Stomach (tissue), 9 donors: ENCODE data around the gene TAF4. TPM values are rescaled to one million over a fixed set of nuclear protein-coding genes. Genes with fewer than 3 reads are reported as not detected.

ENCODE experiments used
- DNase-seq, 2 donors: peaks; one replicate each; pipeline versions ENCODE4 v3.0.0 to v3.0.0-alpha.2; 2013 to 2019
- H3K27ac ChIP-seq, 5 donors: fragments of 200-600 bp in 4 of 5; sonication (generic) in 4 of 5; one replicate each; pipeline ENCODE4 v1.5.1; 2013 to 2019; ENCODE audit warnings: mild to moderate bottlenecking in 1 of 5, moderate library complexity in 1 of 5
- H3K27me3 ChIP-seq, 3 donors: fragments of 200-600 bp; sonication (generic); one replicate each; pipeline ENCODE4 v1.5.1; 2017 to 2019; ENCODE audit warnings: mixed run types in 1 of 3
- H3K36me3 ChIP-seq, 4 donors: fragments of 200-600 bp; sonication (generic); 1 replicate in 3 of 4; 2 replicates in 1 of 4; pipeline ENCODE4 v1.5.1; 2016 to 2019
- H3K4me1 ChIP-seq, 4 donors: fragments of 200-600 bp; sonication (generic); one replicate each; pipeline ENCODE4 v1.5.1; 2016 to 2019
- H3K4me3 ChIP-seq, 4 donors: fragments of 200-600 bp; sonication (generic) in 3 of 4; one replicate each; pipeline ENCODE4 v1.5.1; 2016 to 2019; ENCODE audit warnings: mild to moderate bottlenecking in 1 of 4
- H3K9me3 ChIP-seq, 4 donors: fragments of 200-600 bp; sonication (generic); one replicate each; pipeline ENCODE4 v1.5.1; 2016 to 2019
- EP300 ChIP-seq: sonication (generic); formaldehyde crosslinking; IDR thresholded peaks from one replicate; pipeline ENCODE4 v1.6.1; 2017; ENCODE audit warnings: antibody characterized with exemption
- POLR2A ChIP-seq, 4 donors: fragments of 450-650 bp; IDR thresholded peaks; one replicate each; pipeline ENCODE4 v1.6.1; 2016; ENCODE audit warnings: antibody characterized with exemption in 4 of 4, control low read depth in 2 of 4, mild to moderate bottlenecking in 1 of 4, moderate library complexity in 1 of 4
- POLR2AphosphoS5 ChIP-seq, 3 donors: sonication (generic); formaldehyde crosslinking; IDR thresholded peaks; one replicate each; pipeline ENCODE4 v1.6.1; 2016; ENCODE audit warnings: antibody characterized with exemption in 3 of 3
- WGBS, 5 donors: extraction: QIAGEN DNeasy Blood & Tissue Kit in 3 of 5; methylation state at CpG; one replicate each; pipeline versions ENCODE4 v1.1.5 to v1.1.7; 2013 to 2018; 5-methylcytosine and 5-hydroxymethylcytosine counted together
- intact Hi-C: fragments of 100-400 bp; cut with DNase I; formaldehyde crosslinking; loops from one replicate; pipeline ENCODE4 v1.15.1; 2023; ENCODE audit warnings: low total_unique reads
- polyA plus RNA-seq, 3 donors: library from polyadenylated mRNA; stranded (reverse); fragments of 200-250 nt; gene quantifications; one replicate each; pipeline ENCODE4 v1.2.3, GENCODE V29; 2013
- total RNA-seq, 5 donors: library from RNA; depleted of rRNA; stranded (reverse); fragments of >200 nt; gene quantifications; one replicate each; pipeline versions ENCODE4 v1.1.0 to v1.2.3, GENCODE V29; 2014 to 2016
- TF ChIP-seq, protein P1 (sequence below), 7 experiments: fragments of 450-650 bp in 4 of 7; fragments of 200-600 bp in 3 of 7; sonication (generic) in 3 of 7; IDR thresholded peaks; one replicate each; pipeline ENCODE4 v1.5.1; 2016 to 2019; ENCODE audit warnings: antibody characterized with exemption in 7 of 7, control low read depth in 2 of 7, mild to moderate bottlenecking in 1 of 7
- donor health status: healthy with polysubstance abuse.
- donor health status: Bipolar disorder and iron deficiency.
- donor health status: healthy.

The TAF4 gene
- total and polyA plus RNA-seq, 8 donors = 3.2 to 33.9 (median 11.2) TPM

DNA sequence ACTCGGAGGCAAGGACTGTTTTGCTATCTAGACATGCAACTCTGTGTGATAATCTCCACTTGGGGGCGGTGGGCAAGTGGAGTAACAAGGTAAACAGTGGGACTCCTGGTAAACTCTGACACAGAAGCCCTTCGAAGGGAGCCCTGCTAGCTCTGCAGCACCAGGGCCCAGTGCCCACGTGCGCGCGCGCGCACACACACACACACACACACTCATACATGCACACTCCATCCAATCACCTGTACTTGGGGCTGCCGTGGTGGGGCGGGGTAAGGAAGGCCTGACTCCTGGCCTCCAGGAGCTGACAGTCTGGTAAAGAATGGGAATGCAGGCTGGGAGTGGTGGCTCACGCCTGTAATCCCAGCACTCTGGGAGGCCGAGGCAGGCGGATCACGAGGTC is 36.4 kb downstream of the TAF4 start:
- TF ChIP-seq POLR2AphosphoS5 (IDR thresholded peaks at IDR 0.05) = no peak
- no peak for TF ChIP-seq EP300
- DNase-seq = no peak
- no peak overlapping the region for H3K4me3 ChIP-seq
- H3K9me3 ChIP-seq = no peaks in the 10 kb centered on the region
- H3K27me3 ChIP-seq = no peaks in the 10 kb centered on the region
- no peaks in the 10 kb centered on the region for H3K36me3 ChIP-seq
- H3K27ac ChIP-seq = no peak overlapping the region
- intact Hi-C loops = no loop called here
- 85 to 91% (median 85%) methylated on average over 15 of the region's 15 CpGs for WGBS, 5 donors
- H3K4me1 ChIP-seq = peaks cover 13 to 66% (median 46%) of the 10 kb centered on the region in 4 donors

GRCh38 chr20:62028384-62028783 is 37.3 kb downstream of the TAF4 start:
- TF ChIP-seq, protein P1, sequence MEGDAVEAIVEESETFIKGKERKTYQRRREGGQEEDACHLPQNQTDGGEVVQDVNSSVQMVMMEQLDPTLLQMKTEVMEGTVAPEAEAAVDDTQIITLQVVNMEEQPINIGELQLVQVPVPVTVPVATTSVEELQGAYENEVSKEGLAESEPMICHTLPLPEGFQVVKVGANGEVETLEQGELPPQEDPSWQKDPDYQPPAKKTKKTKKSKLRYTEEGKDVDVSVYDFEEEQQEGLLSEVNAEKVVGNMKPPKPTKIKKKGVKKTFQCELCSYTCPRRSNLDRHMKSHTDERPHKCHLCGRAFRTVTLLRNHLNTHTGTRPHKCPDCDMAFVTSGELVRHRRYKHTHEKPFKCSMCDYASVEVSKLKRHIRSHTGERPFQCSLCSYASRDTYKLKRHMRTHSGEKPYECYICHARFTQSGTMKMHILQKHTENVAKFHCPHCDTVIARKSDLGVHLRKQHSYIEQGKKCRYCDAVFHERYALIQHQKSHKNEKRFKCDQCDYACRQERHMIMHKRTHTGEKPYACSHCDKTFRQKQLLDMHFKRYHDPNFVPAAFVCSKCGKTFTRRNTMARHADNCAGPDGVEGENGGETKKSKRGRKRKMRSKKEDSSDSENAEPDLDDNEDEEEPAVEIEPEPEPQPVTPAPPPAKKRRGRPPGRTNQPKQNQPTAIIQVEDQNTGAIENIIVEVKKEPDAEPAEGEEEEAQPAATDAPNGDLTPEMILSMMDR (IDR thresholded peaks at IDR 0.05) = no peak
- TF ChIP-seq POLR2AphosphoS5 (IDR thresholded peaks at IDR 0.05) = no peak
- no peak for TF ChIP-seq EP300
- TF ChIP-seq POLR2A (IDR thresholded peaks at IDR 0.05) = no peak
- H3K4me1 ChIP-seq = peaks cover 13 to 66% (median 46%) of the 10 kb centered on the region in 4 donors
- no peaks in the 10 kb centered on the region for H3K27me3 ChIP-seq
- DNase-seq = no peak
- no peak overlapping the region for H3K4me3 ChIP-seq
- WGBS, 5 donors = 87 to 93% (median 92%) methylated on average over 14 of the region's 14 CpGs
- H3K27ac ChIP-seq = no peak overlapping the region
- no peaks in the 10 kb centered on the region for H3K9me3 ChIP-seq
- H3K36me3 ChIP-seq = no peaks in the 10 kb centered on the region
- intact Hi-C loops = no loop called here

DNA sequence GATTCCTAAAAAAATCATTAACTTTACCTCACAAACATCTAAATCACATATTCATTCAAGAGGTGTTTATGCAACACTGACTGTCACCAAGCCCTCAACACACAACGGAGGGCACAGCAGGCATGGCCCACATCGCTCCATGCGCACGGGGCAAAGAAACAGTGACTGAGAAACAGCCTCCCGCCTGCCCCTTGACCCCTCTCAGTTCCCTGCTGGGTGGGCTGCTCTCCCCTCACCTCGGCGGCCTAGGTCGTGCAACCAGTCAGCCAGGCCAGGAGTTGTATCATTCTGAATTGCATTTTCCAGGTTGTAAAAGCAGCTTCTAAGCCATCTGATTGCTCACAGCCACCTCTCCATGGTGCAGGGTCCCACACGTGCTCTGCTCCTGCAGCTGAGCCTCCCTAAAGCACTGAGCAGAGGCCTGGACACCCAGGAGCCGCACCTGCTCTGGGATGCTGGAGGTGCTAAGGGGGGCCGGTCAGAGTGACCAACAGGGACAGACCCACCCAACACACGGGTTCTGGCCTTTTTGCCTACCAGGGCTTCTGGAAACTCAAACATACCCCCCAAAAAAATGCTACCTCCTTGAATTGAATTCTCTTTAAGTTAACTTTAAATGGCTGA is 37.9 kb downstream of the TAF4 start:
- WGBS, 5 donors = 85 to 90% (median 87%) methylated on average over 11 to 12 of the region's 12 CpGs
- TF ChIP-seq, protein P1 (IDR thresholded peaks at IDR 0.05) = no peak
- TF ChIP-seq EP300 = no peak
- no peak for TF ChIP-seq POLR2AphosphoS5 (IDR thresholded peaks at IDR 0.05)
- TF ChIP-seq POLR2A (IDR thresholded peaks at IDR 0.05) = no peak
- no peak overlapping the region for H3K4me3 ChIP-seq
- no peak for DNase-seq
- no peak overlapping the region for H3K27ac ChIP-seq
- no peaks in the 10 kb centered on the region for H3K27me3 ChIP-seq
- H3K4me1 ChIP-seq = peaks cover 13 to 61% (median 45%) of the 10 kb centered on the region in 4 donors
- no peaks in the 10 kb centered on the region for H3K9me3 ChIP-seq
- H3K36me3 ChIP-seq = no peaks in the 10 kb centered on the region
- intact Hi-C loops = no loop called here

DNA sequence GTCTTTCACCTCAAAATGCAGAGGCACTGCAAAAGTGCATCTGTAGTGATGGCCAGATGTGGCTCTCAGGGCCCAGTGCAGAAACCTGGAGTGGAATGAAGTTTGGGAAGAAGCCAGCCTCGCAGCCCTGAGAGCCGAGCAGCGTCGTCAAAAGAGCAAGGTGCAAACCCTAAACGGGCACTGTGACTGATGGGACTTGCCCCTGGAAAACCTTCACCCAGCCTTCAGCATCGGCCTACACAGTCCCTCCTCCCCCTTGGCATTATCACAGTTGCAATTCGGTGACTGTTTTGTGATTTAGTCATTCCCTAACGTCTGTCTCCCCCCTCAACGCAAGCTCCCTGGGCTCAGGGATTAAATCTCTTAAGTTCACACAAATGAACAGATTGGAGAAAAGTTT is 38.6 kb downstream of the TAF4 start:
- TF ChIP-seq EP300 (no peak), POLR2A (IDR thresholded peaks at IDR 0.05) (no peak), POLR2AphosphoS5 (IDR thresholded peaks at IDR 0.05) (no peak)
- TF ChIP-seq, protein P1 (IDR thresholded peaks at IDR 0.05) = no peak
- 49 to 75% (median 66%) methylated on average over 9 of the region's 9 CpGs for WGBS, 5 donors
- intact Hi-C loops = no loop called here

DNA sequence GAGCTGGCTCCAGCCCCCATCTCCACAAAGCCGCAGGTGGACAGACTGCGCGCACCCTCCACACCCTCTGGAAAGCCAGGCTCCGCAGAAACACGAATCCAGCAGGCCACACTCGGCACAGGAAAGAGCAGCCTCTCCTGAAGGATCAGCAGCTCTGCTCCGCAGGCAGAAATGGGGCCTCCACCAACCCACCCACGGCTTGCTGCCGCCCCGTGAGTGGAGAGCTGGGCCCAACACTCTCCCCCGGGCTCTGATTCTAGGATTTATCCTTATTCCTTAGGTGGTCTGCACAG is 39.2 kb downstream of the TAF4 start:
- Histone ChIP-seq H3K36me3 (no peaks in the 10 kb centered on the region), H3K27ac (no peak overlapping the region), H3K4me3 (no peak overlapping the region), H3K4me1 (peaks cover 13 to 56% (median 38%) of the 10 kb centered on the region in 4 donors), H3K9me3 (no peaks in the 10 kb centered on the region), H3K27me3 (no peaks in the 10 kb centered on the region)
- WGBS, 5 donors = 67 to 96% (median 94%) methylated on average over 3 to 11 of the region's 11 CpGs
- intact Hi-C loops = no loop called here
- TF ChIP-seq EP300 (no peak), POLR2AphosphoS5 (IDR thresholded peaks at IDR 0.05) (no peak), POLR2A (IDR thresholded peaks at IDR 0.05) (no peak)
- TF ChIP-seq, protein P1 (IDR thresholded peaks at IDR 0.05) = no peak
- DNase-seq = no peak

More for the DNA sequence above, 38.6 kb downstream of the TAF4 start:
- DNase-seq = no peak
- Histone ChIP-seq H3K4me1 (peaks cover 13 to 56% (median 38%) of the 10 kb centered on the region in 4 donors), H3K27me3 (no peaks in the 10 kb centered on the region), H3K36me3 (no peaks in the 10 kb centered on the region), H3K27ac (no peak overlapping the region), H3K9me3 (no peaks in the 10 kb centered on the region), H3K4me3 (no peak overlapping the region)
